NCI-H2171 (cell line): ENCODE data around the gene ATP2B1.
"Not testable (repeated sequence)": the region's sequence is repeated elsewhere in the genome, so short reads cannot be mapped to it uniquely, and the experiment has no call there.

Experiments used
- DNase-seq: peaks from one replicate; lab custom pipeline; 2025; lab: John Stamatoyannopoulos, UW

The ATP2B1 gene

GRCh38 chr12:89712706-89713105 is 4.1 kb upstream of the ATP2B1 start:
- DNase-seq: no peak

GRCh38 chr12:89710873-89711750 is 2.5 kb upstream of the ATP2B1 start:
- DNase-seq: no peak

- DNase-seq: no peak
Measured at GRCh38 chr12:89709995-89710872, 1.6 kb upstream of the ATP2B1 start.

GRCh38 chr12:89709157-89709994 is 738 bp upstream of the ATP2B1 start:
- peak; percentile 96 for DNase-seq

- no peak for DNase-seq
Measured at GRCh38 chr12:89707703-89708564, 704 bp downstream of the ATP2B1 start.

- DNase-seq: no peak
Measured at GRCh38 chr12:89706986-89707702, 1.5 kb downstream of the ATP2B1 start.

- no peak for DNase-seq
Measured at GRCh38 chr12:89706551-89706950, 2.1 kb downstream of the ATP2B1 start.

- no peak for DNase-seq
Measured at GRCh38 chr12:89704457-89704856, 4.2 kb downstream of the ATP2B1 start.

GRCh38 chr12:89703768-89704167 is 4.9 kb downstream of the ATP2B1 start:
- DNase-seq: no peak

GRCh38 chr12:89702503-89702902 is 6.1 kb downstream of the ATP2B1 start:
- DNase-seq: no peak

- no peak for DNase-seq
Measured at GRCh38 chr12:89701606-89702206, 6.9 kb downstream of the ATP2B1 start.

- no peak for DNase-seq
Measured at GRCh38 chr12:89700191-89700810, 8.3 kb downstream of the ATP2B1 start.

- DNase-seq: no peak
Measured at GRCh38 chr12:89698607-89699006, 10.0 kb downstream of the ATP2B1 start.

- DNase-seq: not testable (repeated sequence)
Measured at GRCh38 chr12:89697728-89698127, 10.9 kb downstream of the ATP2B1 start.

- no peak for DNase-seq
Measured at GRCh38 chr12:89697296-89697695, 11.3 kb downstream of the ATP2B1 start.

- no peak for DNase-seq
Measured at GRCh38 chr12:89695830-89696229, 12.8 kb downstream of the ATP2B1 start.

GRCh38 chr12:89695100-89695499 is 13.5 kb downstream of the ATP2B1 start:
- DNase-seq: no peak

- no peak for DNase-seq
Measured at GRCh38 chr12:89694542-89694941, 14.1 kb downstream of the ATP2B1 start.

GRCh38 chr12:89693639-89694202 is 14.9 kb downstream of the ATP2B1 start:
- no peak for DNase-seq
